Measurements from ENCODE around the gene NOD2. TPM values are rescaled to one million over a fixed set of nuclear protein-coding genes. Genes with fewer than 3 reads are reported as not detected.

NOD2 gene
- total RNA-seq, 6 experiments from 2014 or later = not detected

DNA sequence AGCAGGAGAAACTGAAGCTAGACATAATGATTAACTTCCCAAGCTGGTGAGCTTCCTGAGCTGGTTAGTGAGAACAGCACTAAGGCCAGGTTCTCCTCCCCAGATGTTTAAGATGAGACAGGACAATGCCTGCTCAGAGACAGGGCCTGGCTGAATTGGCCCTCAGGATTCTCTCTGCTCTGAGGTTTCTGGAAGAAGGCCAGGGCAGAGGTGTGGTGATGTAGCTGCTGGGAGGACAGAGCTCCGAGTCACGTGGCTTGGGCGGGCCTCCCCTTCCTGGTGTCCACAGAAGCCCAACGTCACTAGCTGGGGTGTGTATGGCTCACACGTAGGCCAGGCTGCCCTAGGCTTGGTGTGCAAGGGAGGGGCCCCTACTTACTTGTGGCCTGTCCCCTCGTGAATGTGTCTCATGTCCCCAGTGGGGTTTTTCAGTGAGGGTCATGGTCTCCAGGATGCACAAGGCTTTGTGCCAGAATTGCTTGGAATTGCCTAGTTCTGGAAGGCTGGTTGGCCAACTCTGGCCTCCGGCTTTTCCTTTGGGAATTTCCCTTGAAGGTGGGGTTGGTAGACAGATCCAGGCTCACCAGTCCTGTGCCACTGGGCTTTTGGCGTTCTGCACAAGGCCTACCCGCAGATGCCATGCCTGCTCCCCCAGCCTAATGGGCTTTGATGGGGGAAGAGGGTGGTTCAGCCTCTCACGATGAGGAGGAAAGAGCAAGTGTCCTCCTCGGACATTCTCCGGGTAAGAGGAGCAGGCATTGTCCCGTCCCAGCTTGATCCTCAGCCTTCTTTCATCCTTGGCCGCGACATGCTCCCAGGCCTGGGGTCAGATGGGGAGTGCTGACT lies 3.4 kb downstream of the NOD2 start:
- Mint-ChIP-seq H3K4me1 (ENCODE audit: low read depth) (peaks cover 10% of the 10 kb centered on the region), H3K27ac (no peak overlapping the region), H3K9me3 (no peaks in the 10 kb centered on the region), H3K4me3 (no peak overlapping the region), H3K36me3 (ENCODE audit: low read depth) (no peaks in the 10 kb centered on the region), H3K27me3 (ENCODE audit: insufficient read depth) (peaks cover 11% of the 10 kb centered on the region; the same call in 1 of the 2 replicates)
- TF ChIP-seq, protein P1, sequence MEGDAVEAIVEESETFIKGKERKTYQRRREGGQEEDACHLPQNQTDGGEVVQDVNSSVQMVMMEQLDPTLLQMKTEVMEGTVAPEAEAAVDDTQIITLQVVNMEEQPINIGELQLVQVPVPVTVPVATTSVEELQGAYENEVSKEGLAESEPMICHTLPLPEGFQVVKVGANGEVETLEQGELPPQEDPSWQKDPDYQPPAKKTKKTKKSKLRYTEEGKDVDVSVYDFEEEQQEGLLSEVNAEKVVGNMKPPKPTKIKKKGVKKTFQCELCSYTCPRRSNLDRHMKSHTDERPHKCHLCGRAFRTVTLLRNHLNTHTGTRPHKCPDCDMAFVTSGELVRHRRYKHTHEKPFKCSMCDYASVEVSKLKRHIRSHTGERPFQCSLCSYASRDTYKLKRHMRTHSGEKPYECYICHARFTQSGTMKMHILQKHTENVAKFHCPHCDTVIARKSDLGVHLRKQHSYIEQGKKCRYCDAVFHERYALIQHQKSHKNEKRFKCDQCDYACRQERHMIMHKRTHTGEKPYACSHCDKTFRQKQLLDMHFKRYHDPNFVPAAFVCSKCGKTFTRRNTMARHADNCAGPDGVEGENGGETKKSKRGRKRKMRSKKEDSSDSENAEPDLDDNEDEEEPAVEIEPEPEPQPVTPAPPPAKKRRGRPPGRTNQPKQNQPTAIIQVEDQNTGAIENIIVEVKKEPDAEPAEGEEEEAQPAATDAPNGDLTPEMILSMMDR (IDR thresholded peaks at IDR 0.05) = no peak
- DNase-seq = peak; percentile 56

DNA sequence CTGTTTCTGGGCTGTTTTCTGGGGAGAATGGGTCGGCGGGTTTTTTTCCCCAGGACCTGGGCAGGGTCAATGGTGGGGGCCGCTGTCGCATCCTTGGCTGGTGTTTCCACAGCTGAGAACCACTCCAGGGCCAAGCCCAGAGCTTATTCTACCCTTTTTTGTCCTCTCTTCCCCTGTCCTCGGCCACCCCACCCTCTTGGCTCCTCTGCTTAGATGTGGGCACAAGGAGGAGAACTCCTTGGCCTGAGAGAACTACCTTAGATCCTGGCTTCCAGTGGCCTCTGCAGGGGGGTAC lies 4.0 kb downstream of the NOD2 start:
- no peak for DNase-seq
- Mint-ChIP-seq H3K4me1 (ENCODE audit: low read depth) (peaks cover 10% of the 10 kb centered on the region), H3K4me3 (peak overlapping the region; percentile 87), H3K27me3 (ENCODE audit: insufficient read depth) (peaks cover 11% of the 10 kb centered on the region; the same call in 1 of the 2 replicates), H3K9me3 (no peaks in the 10 kb centered on the region), H3K27ac (peak overlapping the region; percentile 59), H3K36me3 (ENCODE audit: low read depth) (no peaks in the 10 kb centered on the region)
- TF ChIP-seq, protein P1 (IDR thresholded peaks at IDR 0.05) = no peak

DNA sequence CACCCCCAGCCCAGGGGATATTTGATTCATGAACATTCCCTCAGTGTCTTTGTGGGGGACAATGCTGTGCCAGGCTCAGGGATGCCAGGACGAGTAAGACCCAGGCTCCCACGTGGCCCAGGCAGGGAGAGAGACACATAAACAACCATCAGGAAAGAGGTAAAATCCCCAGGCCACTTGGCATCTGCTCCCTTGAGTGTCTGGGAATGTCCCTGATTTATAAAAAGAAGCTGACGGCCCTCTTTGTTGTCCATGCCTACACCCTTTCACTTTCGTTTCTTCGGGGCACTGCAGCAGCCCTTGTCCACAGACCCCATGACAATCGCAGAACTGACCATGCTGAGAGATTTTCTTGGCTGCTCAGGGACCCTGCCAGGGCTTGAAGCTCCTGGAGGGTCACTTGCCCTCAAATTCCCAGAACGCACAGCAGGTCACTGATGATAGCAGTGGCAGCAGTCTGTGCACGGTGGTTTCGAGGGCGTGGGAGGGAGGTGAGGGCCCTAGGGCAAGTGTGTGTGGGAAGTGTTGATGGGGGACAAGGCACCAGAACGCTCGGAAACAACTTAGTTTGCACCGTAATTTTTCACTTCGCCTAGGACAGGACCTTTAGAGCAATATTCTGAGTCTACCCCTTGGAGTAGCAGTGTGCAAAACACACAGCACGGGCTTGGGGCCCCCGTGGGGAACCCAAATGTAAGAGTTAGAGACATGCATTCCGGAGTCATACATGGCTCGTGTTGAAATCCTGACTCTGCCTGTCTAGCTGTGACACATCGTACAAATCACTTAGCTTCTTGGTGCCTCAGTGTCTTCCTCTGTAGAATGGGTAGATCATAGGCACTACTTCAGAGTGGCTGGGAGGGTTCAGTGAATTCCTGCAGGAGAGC lies 4.7 kb downstream of the NOD2 start:
- H3K27me3 Mint-ChIP-seq (ENCODE audit: insufficient read depth) = peaks cover 11% of the 10 kb centered on the region
- no peaks in the 10 kb centered on the region for H3K36me3 Mint-ChIP-seq (ENCODE audit: low read depth)
- H3K27ac Mint-ChIP-seq = peak overlapping the region; percentile 59
- peaks cover 10% of the 10 kb centered on the region for H3K4me1 Mint-ChIP-seq (ENCODE audit: low read depth)
- TF ChIP-seq, protein P1 (IDR thresholded peaks at IDR 0.05) = no peak
- peak overlapping the region; percentile 87 for H3K4me3 Mint-ChIP-seq
- H3K9me3 Mint-ChIP-seq = peaks cover 2% of the 10 kb centered on the region; the same call in 1 of the 2 replicates
- peak; percentile 7 for DNase-seq

DNA sequence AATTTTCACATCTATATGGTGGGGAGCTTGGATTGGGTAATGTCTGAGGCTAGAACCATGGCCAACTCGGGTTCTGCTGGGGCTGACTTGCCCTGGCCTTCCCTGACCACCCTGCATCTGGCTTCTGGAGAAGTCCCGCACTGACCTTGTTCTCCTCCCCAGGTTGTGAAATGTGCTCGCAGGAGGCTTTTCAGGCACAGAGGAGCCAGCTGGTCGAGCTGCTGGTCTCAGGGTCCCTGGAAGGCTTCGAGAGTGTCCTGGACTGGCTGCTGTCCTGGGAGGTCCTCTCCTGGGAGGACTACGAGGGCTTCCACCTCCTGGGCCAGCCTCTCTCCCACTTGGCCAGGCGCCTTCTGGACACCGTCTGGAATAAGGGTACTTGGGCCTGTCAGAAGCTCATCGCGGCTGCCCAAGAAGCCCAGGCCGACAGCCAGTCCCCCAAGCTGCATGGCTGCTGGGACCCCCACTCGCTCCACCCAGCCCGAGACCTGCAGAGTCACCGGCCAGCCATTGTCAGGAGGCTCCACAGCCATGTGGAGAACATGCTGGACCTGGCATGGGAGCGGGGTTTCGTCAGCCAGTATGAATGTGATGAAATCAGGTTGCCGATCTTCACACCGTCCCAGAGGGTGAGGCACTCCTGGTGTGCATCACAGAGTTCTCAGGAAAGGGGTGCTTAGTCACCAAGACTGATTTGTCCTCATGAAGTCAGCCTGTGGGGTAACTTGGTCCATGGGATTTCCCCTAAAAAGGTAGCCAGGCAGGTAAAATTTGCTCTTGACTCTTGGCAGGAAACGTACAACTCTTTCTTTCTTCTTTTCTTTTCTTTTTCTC lies 6.1 kb downstream of the NOD2 start:
- Mint-ChIP-seq H3K9me3 (peaks cover 16% of the 10 kb centered on the region), H3K27ac (no peak overlapping the region), H3K27me3 (ENCODE audit: insufficient read depth) (peaks cover 6% of the 10 kb centered on the region), H3K36me3 (ENCODE audit: low read depth) (peaks cover 8% of the 10 kb centered on the region; the same call in 1 of the 2 replicates), H3K4me3 (peak overlapping the region; percentile 13; the same call in 1 of the 2 replicates), H3K4me1 (ENCODE audit: low read depth) (peaks cover 10% of the 10 kb centered on the region)
- TF ChIP-seq, protein P1 (IDR thresholded peaks at IDR 0.05) = no peak
- DNase-seq = no peak

DNA sequence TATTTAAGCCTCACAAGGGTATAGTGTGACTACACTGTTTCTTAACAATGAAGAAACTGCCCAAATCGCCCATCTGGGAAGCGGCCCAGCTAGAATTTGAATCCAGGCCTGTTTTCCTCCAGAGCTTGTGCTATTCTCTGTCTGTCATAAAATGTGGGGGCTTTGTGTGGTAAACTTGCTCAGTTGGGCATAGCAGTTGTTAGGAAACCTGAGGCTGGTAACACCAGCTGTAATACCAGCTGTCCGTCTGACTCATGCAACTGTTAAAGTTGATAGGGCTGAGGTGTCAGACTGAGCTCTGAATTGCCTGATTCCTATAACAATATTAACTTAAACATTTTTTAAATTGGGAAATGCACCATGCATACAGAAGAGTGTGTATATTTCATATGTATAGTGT lies 9.3 kb downstream of the NOD2 start:
- peaks cover 27% of the 10 kb centered on the region for H3K9me3 Mint-ChIP-seq
- TF ChIP-seq, protein P1 (IDR thresholded peaks at IDR 0.05) = no peak
- H3K4me3 Mint-ChIP-seq = no peak overlapping the region
- peaks cover 20% of the 10 kb centered on the region for H3K36me3 Mint-ChIP-seq (ENCODE audit: low read depth)
- no peak overlapping the region for H3K27ac Mint-ChIP-seq
- no peak for DNase-seq
- peaks cover 14% of the 10 kb centered on the region for H3K27me3 Mint-ChIP-seq (ENCODE audit: insufficient read depth)
- H3K4me1 Mint-ChIP-seq (ENCODE audit: low read depth) = peaks cover 16% of the 10 kb centered on the region
